ENCODE measurements around the gene GFOD1.

DNA sequence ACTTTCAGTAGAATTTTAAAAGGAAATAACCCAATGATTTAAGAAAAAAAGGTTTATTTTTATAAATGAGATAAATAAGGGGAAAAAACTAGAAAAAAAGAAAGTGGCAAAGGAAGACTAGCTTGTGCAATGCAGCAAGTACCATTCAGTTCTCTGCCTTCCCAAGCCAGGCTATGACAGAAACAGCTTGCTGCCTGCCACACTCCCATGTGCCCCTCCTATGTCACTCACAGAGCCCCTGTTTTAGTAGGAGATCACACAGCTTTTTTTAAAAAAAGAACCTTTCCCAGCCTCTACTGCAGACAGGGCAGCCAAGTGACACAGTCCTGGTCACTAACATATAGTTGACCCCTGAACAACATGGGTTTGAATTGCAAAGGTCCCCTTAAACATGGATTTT is 172.6 kb downstream of the GFOD1 start:
- TF ChIP-seq, protein P1, sequence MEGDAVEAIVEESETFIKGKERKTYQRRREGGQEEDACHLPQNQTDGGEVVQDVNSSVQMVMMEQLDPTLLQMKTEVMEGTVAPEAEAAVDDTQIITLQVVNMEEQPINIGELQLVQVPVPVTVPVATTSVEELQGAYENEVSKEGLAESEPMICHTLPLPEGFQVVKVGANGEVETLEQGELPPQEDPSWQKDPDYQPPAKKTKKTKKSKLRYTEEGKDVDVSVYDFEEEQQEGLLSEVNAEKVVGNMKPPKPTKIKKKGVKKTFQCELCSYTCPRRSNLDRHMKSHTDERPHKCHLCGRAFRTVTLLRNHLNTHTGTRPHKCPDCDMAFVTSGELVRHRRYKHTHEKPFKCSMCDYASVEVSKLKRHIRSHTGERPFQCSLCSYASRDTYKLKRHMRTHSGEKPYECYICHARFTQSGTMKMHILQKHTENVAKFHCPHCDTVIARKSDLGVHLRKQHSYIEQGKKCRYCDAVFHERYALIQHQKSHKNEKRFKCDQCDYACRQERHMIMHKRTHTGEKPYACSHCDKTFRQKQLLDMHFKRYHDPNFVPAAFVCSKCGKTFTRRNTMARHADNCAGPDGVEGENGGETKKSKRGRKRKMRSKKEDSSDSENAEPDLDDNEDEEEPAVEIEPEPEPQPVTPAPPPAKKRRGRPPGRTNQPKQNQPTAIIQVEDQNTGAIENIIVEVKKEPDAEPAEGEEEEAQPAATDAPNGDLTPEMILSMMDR (IDR thresholded peaks at IDR 0.05; ENCODE audit: poor library complexity, severe bottlenecking) = no peak
- no peak for TF ChIP-seq EP300 (conservative IDR thresholded peaks at IDR 0.05; ENCODE audit: poor library complexity, severe bottlenecking)
- no peak for TF ChIP-seq POLR2AphosphoS5 (IDR thresholded peaks at IDR 0.05)
- TF ChIP-seq RAD21 (conservative IDR thresholded peaks at IDR 0.05) = no peak
- no peak for TF ChIP-seq EZH2 (IDR thresholded peaks at IDR 0.05; ENCODE audit: borderline replicate concordance, insufficient read depth, low read length, poor library complexity, severe bottlenecking)
- TF ChIP-seq, protein P2, sequence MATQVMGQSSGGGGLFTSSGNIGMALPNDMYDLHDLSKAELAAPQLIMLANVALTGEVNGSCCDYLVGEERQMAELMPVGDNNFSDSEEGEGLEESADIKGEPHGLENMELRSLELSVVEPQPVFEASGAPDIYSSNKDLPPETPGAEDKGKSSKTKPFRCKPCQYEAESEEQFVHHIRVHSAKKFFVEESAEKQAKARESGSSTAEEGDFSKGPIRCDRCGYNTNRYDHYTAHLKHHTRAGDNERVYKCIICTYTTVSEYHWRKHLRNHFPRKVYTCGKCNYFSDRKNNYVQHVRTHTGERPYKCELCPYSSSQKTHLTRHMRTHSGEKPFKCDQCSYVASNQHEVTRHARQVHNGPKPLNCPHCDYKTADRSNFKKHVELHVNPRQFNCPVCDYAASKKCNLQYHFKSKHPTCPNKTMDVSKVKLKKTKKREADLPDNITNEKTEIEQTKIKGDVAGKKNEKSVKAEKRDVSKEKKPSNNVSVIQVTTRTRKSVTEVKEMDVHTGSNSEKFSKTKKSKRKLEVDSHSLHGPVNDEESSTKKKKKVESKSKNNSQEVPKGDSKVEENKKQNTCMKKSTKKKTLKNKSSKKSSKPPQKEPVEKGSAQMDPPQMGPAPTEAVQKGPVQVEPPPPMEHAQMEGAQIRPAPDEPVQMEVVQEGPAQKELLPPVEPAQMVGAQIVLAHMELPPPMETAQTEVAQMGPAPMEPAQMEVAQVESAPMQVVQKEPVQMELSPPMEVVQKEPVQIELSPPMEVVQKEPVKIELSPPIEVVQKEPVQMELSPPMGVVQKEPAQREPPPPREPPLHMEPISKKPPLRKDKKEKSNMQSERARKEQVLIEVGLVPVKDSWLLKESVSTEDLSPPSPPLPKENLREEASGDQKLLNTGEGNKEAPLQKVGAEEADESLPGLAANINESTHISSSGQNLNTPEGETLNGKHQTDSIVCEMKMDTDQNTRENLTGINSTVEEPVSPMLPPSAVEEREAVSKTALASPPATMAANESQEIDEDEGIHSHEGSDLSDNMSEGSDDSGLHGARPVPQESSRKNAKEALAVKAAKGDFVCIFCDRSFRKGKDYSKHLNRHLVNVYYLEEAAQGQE (IDR thresholded peaks at IDR 0.05; ENCODE audit: borderline replicate concordance) = no peak
